ENCODE results near the gene BAG3. TPM values are rescaled to one million over a fixed set of nuclear protein-coding genes. Genes with fewer than 3 reads are reported as not detected.
A peak's percentile ranks its signal among the peaks of the same experiment; 100 is the strongest.
"Not testable (repeated sequence)": the region's sequence is repeated elsewhere in the genome, so short reads cannot be mapped to it uniquely, and the experiment has no call there.

Gene BAG3
- total RNA-seq, 1 experiment from 2014 or later: 57.6 TPM

- no TSS peak for BruUV-seq (replicated peaks)
Observed at GRCh38 chr10:119619215-119619614, 32.0 kb upstream of the BAG3 start.

GRCh38 chr10:119619811-119620210 is 31.4 kb upstream of the BAG3 start:
- BruUV-seq (replicated peaks); H3K27ac ChIP-seq (ENCODE audit: low read depth, low read length, poor library complexity, severe bottlenecking); POLR2A ChIA-PET (ENCODE audit: low non-redundant PET): not testable (repeated sequence)

More at GRCh38 chr10:119619215-119619614, 32.0 kb upstream of the BAG3 start:
- H3K36me3 ChIP-seq (ENCODE audit: insufficient read depth, low read length, poor library complexity, severe bottlenecking): no peaks in the 10 kb centered on the region
- peaks cover 13% of the 10 kb centered on the region for H3K4me1 ChIP-seq (ENCODE audit: insufficient read depth, low read length, poor library complexity, severe bottlenecking)
- H3K9me3 ChIP-seq (ENCODE audit: low read depth, low read length, poor library complexity, severe bottlenecking): no peaks in the 10 kb centered on the region
- no peak overlapping the region for H3K27ac ChIP-seq (ENCODE audit: low read depth, low read length, poor library complexity, severe bottlenecking)
- no peak for DNase-seq (ENCODE audit: low spot score)
- CTCF ChIA-PET: no interaction called here
- intact Hi-C loops (cut with micrococcal nuclease; ENCODE audit: unreplicated experiment): no loop called here
- H3K4me3 ChIP-seq (ENCODE audit: low read depth, low read length, poor library complexity, severe bottlenecking): no peak overlapping the region
- TF ChIP-seq CTCF (conservative IDR thresholded peaks at IDR 0.05; ENCODE audit: low read depth, low read length): no peak
- no peak for TF ChIP-seq EZH2 (IDR thresholded peaks at IDR 0.05; ENCODE audit: borderline replicate concordance, low read depth, low read length, poor library complexity, severe bottlenecking)
- POLR2A ChIA-PET (ENCODE audit: low non-redundant PET): no interaction called here
- no peaks in the 10 kb centered on the region for H3K27me3 ChIP-seq (replicated peaks; ENCODE audit: insufficient read depth, low read depth, low read length, poor library complexity)

DNA sequence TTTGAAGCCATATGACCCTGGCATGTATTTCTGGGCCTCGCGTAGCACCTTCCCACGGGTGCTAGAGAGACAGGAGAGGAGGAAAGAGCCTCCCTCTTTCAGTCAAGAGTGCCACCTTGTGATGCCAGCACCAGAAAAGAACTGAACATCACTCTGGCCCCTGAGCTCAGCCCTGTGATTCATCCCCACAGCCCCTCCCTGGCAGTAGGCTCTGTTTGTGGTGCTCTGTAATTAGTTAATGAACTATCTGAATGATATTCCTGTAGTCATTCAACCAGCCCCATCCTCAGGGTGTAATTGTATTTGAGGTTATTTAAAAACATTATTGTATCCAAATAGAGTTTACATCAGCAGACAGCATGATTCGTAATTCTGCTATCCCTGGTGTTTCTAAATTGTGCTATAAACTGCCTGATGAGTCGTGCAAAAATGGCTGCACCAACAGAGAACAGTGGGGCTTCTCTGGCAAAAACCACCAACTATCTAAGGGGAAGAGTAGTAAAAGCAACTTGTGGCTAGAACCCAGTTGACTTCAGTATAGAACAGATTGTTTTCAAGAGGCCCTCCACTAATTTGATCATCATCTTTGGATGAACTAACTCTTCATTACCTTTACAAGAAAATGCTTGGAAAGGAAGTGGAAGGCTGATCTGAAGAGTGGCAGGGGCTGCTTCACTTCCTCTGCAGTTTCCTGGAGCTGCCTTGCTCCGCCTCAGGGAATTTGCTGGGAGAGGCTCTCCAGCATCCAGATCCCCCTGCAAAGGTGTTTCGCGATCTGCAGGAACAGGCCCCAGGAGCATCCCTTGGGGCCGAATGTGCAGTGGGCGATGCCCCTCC is 30.7 kb upstream of the BAG3 start:
- H3K36me3 ChIP-seq (ENCODE audit: insufficient read depth, low read length, poor library complexity, severe bottlenecking): no peaks in the 10 kb centered on the region
- peaks cover 13% of the 10 kb centered on the region for H3K4me1 ChIP-seq (ENCODE audit: insufficient read depth, low read length, poor library complexity, severe bottlenecking)
- BruUV-seq (replicated peaks): no TSS peak
- ChIA-PET CTCF (no interaction called here), POLR2A (ENCODE audit: low non-redundant PET) (no interaction called here)
- no peaks in the 10 kb centered on the region for H3K9me3 ChIP-seq (ENCODE audit: low read depth, low read length, poor library complexity, severe bottlenecking)
- intact Hi-C loops (cut with micrococcal nuclease; ENCODE audit: unreplicated experiment): no loop called here
- H3K4me3 ChIP-seq (ENCODE audit: low read depth, low read length, poor library complexity, severe bottlenecking): no peak overlapping the region
- peak; percentile 36 for DNase-seq (ENCODE audit: low spot score)
- no peaks in the 10 kb centered on the region for H3K27me3 ChIP-seq (replicated peaks; ENCODE audit: insufficient read depth, low read depth, low read length, poor library complexity)
- H3K27ac ChIP-seq (ENCODE audit: low read depth, low read length, poor library complexity, severe bottlenecking): peak overlapping the region; percentile 57
- TF ChIP-seq EZH2 (IDR thresholded peaks at IDR 0.05; ENCODE audit: borderline replicate concordance, low read depth, low read length, poor library complexity, severe bottlenecking): no peak
- no peak for TF ChIP-seq CTCF (conservative IDR thresholded peaks at IDR 0.05; ENCODE audit: low read depth, low read length)

More at GRCh38 chr10:119619811-119620210, 31.4 kb upstream of the BAG3 start:
- H3K36me3 ChIP-seq (ENCODE audit: insufficient read depth, low read length, poor library complexity, severe bottlenecking); H3K4me3 ChIP-seq (ENCODE audit: low read depth, low read length, poor library complexity, severe bottlenecking); H3K27me3 ChIP-seq (replicated peaks; ENCODE audit: insufficient read depth, low read depth, low read length, poor library complexity); intact Hi-C loops (cut with micrococcal nuclease; ENCODE audit: unreplicated experiment); CTCF ChIA-PET; H3K9me3 ChIP-seq (ENCODE audit: low read depth, low read length, poor library complexity, severe bottlenecking); DNase-seq (ENCODE audit: low spot score): not testable (repeated sequence)
- peaks cover 13% of the 10 kb centered on the region for H3K4me1 ChIP-seq (ENCODE audit: insufficient read depth, low read length, poor library complexity, severe bottlenecking)

DNA sequence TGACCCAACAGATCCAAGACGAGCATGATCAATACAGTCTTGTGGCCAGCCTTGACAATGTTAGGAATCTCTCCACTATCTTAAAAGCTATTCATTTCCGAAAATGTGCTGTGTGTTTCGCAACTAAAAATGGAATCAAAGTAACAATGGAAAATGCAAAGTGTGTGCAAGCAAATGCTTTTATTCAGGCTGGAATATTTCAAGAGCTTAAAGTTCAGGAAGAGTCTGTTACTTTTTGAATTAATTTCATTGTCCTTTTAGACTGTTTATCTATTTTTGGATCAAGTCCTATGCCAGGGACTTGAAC is 30.1 kb upstream of the BAG3 start:
- intact Hi-C loops (cut with micrococcal nuclease; ENCODE audit: unreplicated experiment): no loop called here
- POLR2A ChIA-PET (ENCODE audit: low non-redundant PET): no interaction called here

More for the DNA sequence above, 30.1 kb upstream of the BAG3 start:
- no peaks in the 10 kb centered on the region for H3K36me3 ChIP-seq (ENCODE audit: insufficient read depth, low read length, poor library complexity, severe bottlenecking)
- no TSS peak for BruUV-seq (replicated peaks)
- no peaks in the 10 kb centered on the region for H3K27me3 ChIP-seq (replicated peaks; ENCODE audit: insufficient read depth, low read depth, low read length, poor library complexity)
- no peak overlapping the region for H3K27ac ChIP-seq (ENCODE audit: low read depth, low read length, poor library complexity, severe bottlenecking)
- no peak overlapping the region for H3K4me3 ChIP-seq (ENCODE audit: low read depth, low read length, poor library complexity, severe bottlenecking)
- no peaks in the 10 kb centered on the region for H3K9me3 ChIP-seq (ENCODE audit: low read depth, low read length, poor library complexity, severe bottlenecking)
- CTCF ChIA-PET: no interaction called here
- TF ChIP-seq EZH2 (IDR thresholded peaks at IDR 0.05; ENCODE audit: borderline replicate concordance, low read depth, low read length, poor library complexity, severe bottlenecking): no peak
- no peak for TF ChIP-seq CTCF (conservative IDR thresholded peaks at IDR 0.05; ENCODE audit: low read depth, low read length)
- no peak for DNase-seq (ENCODE audit: low spot score)
- peaks cover 13% of the 10 kb centered on the region for H3K4me1 ChIP-seq (ENCODE audit: insufficient read depth, low read length, poor library complexity, severe bottlenecking)
